Measurements from ENCODE around the gene GRIK4.

DNA sequence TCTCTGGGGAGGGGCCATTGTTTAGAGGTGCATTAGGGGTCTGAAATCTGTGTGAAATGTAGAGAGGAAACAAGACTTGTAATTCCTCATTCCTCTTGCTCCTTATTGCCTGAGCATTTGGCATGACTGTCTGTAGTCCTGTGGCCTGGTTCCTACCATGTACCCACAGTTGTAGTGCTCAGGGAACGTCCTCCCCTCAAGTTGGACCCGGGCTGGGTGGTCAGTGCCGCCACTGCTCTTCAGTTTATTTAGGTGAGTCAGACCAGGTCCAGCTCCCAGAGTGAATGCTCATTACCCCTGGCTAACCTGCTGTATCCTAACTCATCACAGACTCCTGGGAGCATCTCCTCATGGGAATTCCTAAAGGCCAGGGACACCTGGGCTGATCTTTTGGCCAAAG lies 139.8 kb downstream of the GRIK4 start:
- no peak for TF ChIP-seq EZH2 (IDR thresholded peaks at IDR 0.05; ENCODE audit: borderline replicate concordance, insufficient read depth, low read depth, low read length, poor library complexity, severe bottlenecking)
- no peak for TF ChIP-seq CTCF (IDR thresholded peaks at IDR 0.05)
